A673 (cell line): ENCODE results near the gene SEMA6A.

Experiments used
- EZH2 ChIP-seq: fragments of 200-600 bp; sonication (generic); IDR thresholded peaks from 2 replicates; pipeline ENCODE4 v1.6.1; 2017; ENCODE audit warnings: borderline replicate concordance, low read depth, mild to moderate bottlenecking, mixed read lengths, antibody characterized with exemption, low read length; ENCODE audit not compliant: poor library complexity, severe bottlenecking
- TF ChIP-seq, protein P1 (sequence below): fragments of 300-800, 200-600 bp; sonication (generic); conservative IDR thresholded peaks from 2 replicates; pipeline ENCODE4 v1.5.1; 2017; ENCODE audit warnings: low read depth, mild to moderate bottlenecking, antibody characterized with exemption, low read length, moderate library complexity, mixed read lengths

DNA sequence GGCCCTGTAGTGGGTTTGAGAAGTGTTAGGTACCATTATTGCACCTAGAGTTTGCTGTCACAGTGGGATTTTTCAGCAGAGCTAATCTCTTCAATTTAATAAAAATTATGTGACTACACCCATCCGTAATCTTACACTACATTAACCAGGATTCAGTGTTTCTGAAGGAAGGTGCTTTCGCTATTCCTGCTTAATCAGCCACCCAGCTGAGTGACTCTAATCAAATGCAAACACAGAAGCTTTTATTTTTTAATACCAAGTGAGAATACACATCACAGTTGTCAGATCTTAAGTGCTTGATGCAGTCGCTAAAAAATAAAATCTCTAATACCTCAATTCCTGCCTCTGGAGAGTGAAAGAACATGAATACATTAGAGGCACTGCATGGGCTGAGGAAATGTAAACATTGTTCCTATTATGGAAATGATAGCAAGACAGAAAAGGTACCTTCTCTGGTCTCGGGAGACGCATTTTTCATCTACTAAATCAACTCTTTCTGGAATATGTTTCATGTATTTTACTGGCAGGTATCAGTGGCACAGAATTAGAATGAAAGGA is 125.7 kb downstream of the SEMA6A start:
- TF ChIP-seq, protein P1, sequence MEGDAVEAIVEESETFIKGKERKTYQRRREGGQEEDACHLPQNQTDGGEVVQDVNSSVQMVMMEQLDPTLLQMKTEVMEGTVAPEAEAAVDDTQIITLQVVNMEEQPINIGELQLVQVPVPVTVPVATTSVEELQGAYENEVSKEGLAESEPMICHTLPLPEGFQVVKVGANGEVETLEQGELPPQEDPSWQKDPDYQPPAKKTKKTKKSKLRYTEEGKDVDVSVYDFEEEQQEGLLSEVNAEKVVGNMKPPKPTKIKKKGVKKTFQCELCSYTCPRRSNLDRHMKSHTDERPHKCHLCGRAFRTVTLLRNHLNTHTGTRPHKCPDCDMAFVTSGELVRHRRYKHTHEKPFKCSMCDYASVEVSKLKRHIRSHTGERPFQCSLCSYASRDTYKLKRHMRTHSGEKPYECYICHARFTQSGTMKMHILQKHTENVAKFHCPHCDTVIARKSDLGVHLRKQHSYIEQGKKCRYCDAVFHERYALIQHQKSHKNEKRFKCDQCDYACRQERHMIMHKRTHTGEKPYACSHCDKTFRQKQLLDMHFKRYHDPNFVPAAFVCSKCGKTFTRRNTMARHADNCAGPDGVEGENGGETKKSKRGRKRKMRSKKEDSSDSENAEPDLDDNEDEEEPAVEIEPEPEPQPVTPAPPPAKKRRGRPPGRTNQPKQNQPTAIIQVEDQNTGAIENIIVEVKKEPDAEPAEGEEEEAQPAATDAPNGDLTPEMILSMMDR, result no peak
- no peak for TF ChIP-seq EZH2
